Bronchial epithelial cell (primary cell): ENCODE measurements around the gene ZCCHC14. TPM values are rescaled to one million over a fixed set of nuclear protein-coding genes. Genes with fewer than 3 reads are reported as not detected.

Experiments
- DNase-seq: peaks from one replicate; pipeline ENCODE4 v3.0.0-alpha.2; 2010; ENCODE audit warnings: low read depth
- FAIRE-seq: peaks from 2 replicates; lab custom pipeline; 2011; peaks lifted over from hg19 to GRCh38; lab: Jason Lieb, UNC
- H3K27me3 ChIP-seq: 2 replicates; pipeline ENCODE4 v1.5.1; 2011; ENCODE audit warnings: low read length; ENCODE audit not compliant: control insufficient read depth, insufficient read depth
- H3K36me3 ChIP-seq: 2 replicates; pipeline ENCODE4 v1.5.1; 2011; ENCODE audit warnings: low read length; ENCODE audit not compliant: control insufficient read depth, insufficient read depth
- H3K4me3 ChIP-seq: 2 replicates; pipeline ENCODE4 v1.5.1; 2011; ENCODE audit warnings: mild to moderate bottlenecking, low read depth, low read length, control low read depth
- CTCF ChIP-seq: IDR thresholded peaks from 2 replicates; pipeline ENCODE4 v1.5.1; 2011; ENCODE audit warnings: mild to moderate bottlenecking, moderate library complexity, low read length, control low read depth, inconsistent platforms; ENCODE audit not compliant: insufficient read depth, severe bottlenecking
- total RNA-seq: library from RNA; depleted of rRNA; stranded (reverse); fragments of >200 nt; gene quantifications from 2 replicates; pipeline ENCODE4 v1.2.1, GENCODE V29; 2014

The ZCCHC14 gene
- total RNA-seq, 1 donor from 2014 or later = 2.9 TPM

- no peak for DNase-seq
- no peak for TF ChIP-seq CTCF
- Histone ChIP-seq H3K36me3 (peaks cover 9% of the 10 kb centered on the region), H3K27me3 (no peaks in the 10 kb centered on the region), H3K4me3 (no peak overlapping the region)
- FAIRE-seq = no peak
Measured at GRCh38 chr16:87442581-87442966, 50.2 kb downstream of the ZCCHC14 start.

- no peak for FAIRE-seq
Measured at GRCh38 chr16:87441886-87442580, 50.8 kb downstream of the ZCCHC14 start.

GRCh38 chr16:87439926-87440325 is 52.9 kb downstream of the ZCCHC14 start:
- TF ChIP-seq CTCF = no peak

More at GRCh38 chr16:87441886-87442580, 50.8 kb downstream of the ZCCHC14 start:
- H3K27me3 ChIP-seq = no peaks in the 10 kb centered on the region
- peak; percentile 8 for DNase-seq
- peaks cover 9% of the 10 kb centered on the region for H3K36me3 ChIP-seq
- no peak for TF ChIP-seq CTCF
- H3K4me3 ChIP-seq = no peak overlapping the region

GRCh38 chr16:87438611-87438985 is 54.2 kb downstream of the ZCCHC14 start:
- TF ChIP-seq CTCF = no peak
- FAIRE-seq (no peak), DNase-seq (no peak)
- Histone ChIP-seq H3K27me3 (no peaks in the 10 kb centered on the region), H3K4me3 (no peak overlapping the region), H3K36me3 (peaks cover 5% of the 10 kb centered on the region)

More at GRCh38 chr16:87439926-87440325, 52.9 kb downstream of the ZCCHC14 start:
- no peak for DNase-seq
- no peak for FAIRE-seq
- H3K4me3 ChIP-seq = no peak overlapping the region
- no peaks in the 10 kb centered on the region for H3K27me3 ChIP-seq
- H3K36me3 ChIP-seq = peaks cover 5% of the 10 kb centered on the region

- H3K4me3 ChIP-seq = no peak overlapping the region
- no peaks in the 10 kb centered on the region for H3K27me3 ChIP-seq
- TF ChIP-seq CTCF = no peak
- DNase-seq = no peak
- H3K36me3 ChIP-seq = peaks cover 5% of the 10 kb centered on the region
- FAIRE-seq = no peak
Measured at GRCh38 chr16:87437911-87438610, 54.8 kb downstream of the ZCCHC14 start.
